Glutamatergic neuron (in vitro differentiated cells): ENCODE measurements around the gene ZNF554. TPM values are rescaled to one million over a fixed set of nuclear protein-coding genes. Genes with fewer than 3 reads are reported as not detected.

Source experiments
- DNase-seq: peaks from one replicate; pipeline ENCODE4 v3.0.0; 2022
- H3K27ac Mint-ChIP-seq: one replicate; pipeline ENCODE4 v1.8.0; 2020; ENCODE audit warnings: mild to moderate bottlenecking, mixed read lengths, inconsistent platforms; ENCODE audit not compliant: unreplicated experiment
- H3K27me3 Mint-ChIP-seq: one replicate; pipeline ENCODE4 v1.8.0; 2020; ENCODE audit warnings: mild to moderate bottlenecking, moderate library complexity, mixed read lengths, inconsistent platforms; ENCODE audit not compliant: unreplicated experiment
- H3K36me3 Mint-ChIP-seq: one replicate; pipeline ENCODE4 v1.8.0; 2020; ENCODE audit warnings: mild to moderate bottlenecking, mixed read lengths, inconsistent platforms; ENCODE audit not compliant: unreplicated experiment
- H3K4me1 Mint-ChIP-seq: one replicate; pipeline ENCODE4 v1.8.0; 2020; ENCODE audit warnings: mild to moderate bottlenecking, low read depth, mixed read lengths, inconsistent platforms; ENCODE audit not compliant: unreplicated experiment
- H3K4me3 Mint-ChIP-seq: one replicate; pipeline ENCODE4 v1.8.0; 2020; ENCODE audit warnings: mild to moderate bottlenecking, mixed read lengths, inconsistent platforms; ENCODE audit not compliant: unreplicated experiment
- H3K9me3 Mint-ChIP-seq: one replicate; pipeline ENCODE4 v1.8.0; 2020; ENCODE audit warnings: mild to moderate bottlenecking, moderate library complexity, mixed read lengths, inconsistent platforms; ENCODE audit not compliant: unreplicated experiment
- CTCF ChIP-seq: fragments of 200-600 bp; sonication (generic); IDR thresholded peaks from one replicate; pipeline ENCODE4 v1.5.0; 2021; ENCODE audit not compliant: partially characterized antibody, unreplicated experiment
- total RNA-seq: library from RNA; stranded (reverse); fragmentation: NEBNext Ultra II Directional; extraction: Animal tissue kit (Norgen Biotek cat#: 25700); gene quantifications from one replicate; pipeline ENCODE4 v1.2.1, GENCODE V29; 2021; ENCODE audit not compliant: unreplicated experiment

ZNF554 gene
- total RNA-seq, 1 donor from 2014 or later: 5.8 TPM

GRCh38 chr19:2798733-2799132 is 20.9 kb upstream of the ZNF554 start:
- DNase-seq: no peak
- no peaks in the 10 kb centered on the region for H3K4me1 Mint-ChIP-seq
- TF ChIP-seq CTCF: no peak
- H3K27ac Mint-ChIP-seq: no peak overlapping the region
- H3K4me3 Mint-ChIP-seq: no peak overlapping the region
- H3K36me3 Mint-ChIP-seq: peaks cover 5% of the 10 kb centered on the region
- peaks cover 1% of the 10 kb centered on the region for H3K9me3 Mint-ChIP-seq
- no peaks in the 10 kb centered on the region for H3K27me3 Mint-ChIP-seq

GRCh38 chr19:2799273-2800020 is 20.2 kb upstream of the ZNF554 start:
- Mint-ChIP-seq H3K27ac (no peak overlapping the region), H3K9me3 (peaks cover 1% of the 10 kb centered on the region), H3K27me3 (no peaks in the 10 kb centered on the region), H3K4me3 (no peak overlapping the region), H3K4me1 (no peaks in the 10 kb centered on the region), H3K36me3 (peaks cover 5% of the 10 kb centered on the region)
- no peak for DNase-seq
- no peak for TF ChIP-seq CTCF

GRCh38 chr19:2800506-2800905 is 19.2 kb upstream of the ZNF554 start:
- peaks cover 1% of the 10 kb centered on the region for H3K9me3 Mint-ChIP-seq
- no peak for TF ChIP-seq CTCF
- no peak overlapping the region for H3K4me3 Mint-ChIP-seq
- H3K36me3 Mint-ChIP-seq: peaks cover 5% of the 10 kb centered on the region
- no peaks in the 10 kb centered on the region for H3K27me3 Mint-ChIP-seq
- H3K4me1 Mint-ChIP-seq: no peaks in the 10 kb centered on the region
- no peak overlapping the region for H3K27ac Mint-ChIP-seq
- no peak for DNase-seq

GRCh38 chr19:2802826-2803225 is 16.8 kb upstream of the ZNF554 start:
- no peak for TF ChIP-seq CTCF
- Mint-ChIP-seq H3K4me3 (no peak overlapping the region), H3K36me3 (peaks cover 5% of the 10 kb centered on the region), H3K27ac (peak overlapping the region; percentile 31), H3K27me3 (no peaks in the 10 kb centered on the region), H3K9me3 (no peaks in the 10 kb centered on the region), H3K4me1 (no peaks in the 10 kb centered on the region)
- DNase-seq: no peak

GRCh38 chr19:2803486-2804155 is 16.0 kb upstream of the ZNF554 start:
- H3K27me3 Mint-ChIP-seq: no peaks in the 10 kb centered on the region
- DNase-seq: no peak
- no peaks in the 10 kb centered on the region for H3K4me1 Mint-ChIP-seq
- H3K4me3 Mint-ChIP-seq: no peak overlapping the region
- TF ChIP-seq CTCF: no peak
- no peak overlapping the region for H3K27ac Mint-ChIP-seq
- H3K9me3 Mint-ChIP-seq: no peaks in the 10 kb centered on the region
- H3K36me3 Mint-ChIP-seq: peaks cover 5% of the 10 kb centered on the region
